Measurements from ENCODE around the gene ZNF618. TPM values are rescaled to one million over a fixed set of nuclear protein-coding genes. Genes with fewer than 3 reads are reported as not detected.

Gene ZNF618
- total and polyA plus RNA-seq, 2 experiments from 2014 or later = 12.1 to 22.1 TPM

- Histone ChIP-seq H3K4me2 (no peak overlapping the region), H3K4me3 (no peak overlapping the region), H3F3A (replicated peaks; ENCODE audit: low read depth) (no peaks in the 10 kb centered on the region), H3K79me2 (replicated peaks; ENCODE audit: insufficient read depth) (no peaks in the 10 kb centered on the region), H2AFZ (no peak overlapping the region), H3K27ac (ENCODE audit: low read depth) (no peak overlapping the region), H3K36me3 (ENCODE audit: insufficient read depth) (no peaks in the 10 kb centered on the region), H3K4me1 (ENCODE audit: insufficient read depth) (peaks cover 13% of the 10 kb centered on the region), H4K20me1 (replicated peaks; ENCODE audit: insufficient read depth) (no peaks in the 10 kb centered on the region), H3K9me2 (ENCODE audit: insufficient read depth) (no peaks in the 10 kb centered on the region), H3K27me3 (ENCODE audit: insufficient read depth) (peaks cover 28% of the 10 kb centered on the region)
- Mint-ChIP-seq H3K27me3 (ENCODE audit: insufficient read depth, low read depth, poor library complexity) (peaks cover 34% of the 10 kb centered on the region), H3K4me3 (no peak overlapping the region), H3K36me3 (ENCODE audit: low read depth) (no peaks in the 10 kb centered on the region; the same call in 2 of the 3 replicates), H3K4me1 (peaks cover 14% of the 10 kb centered on the region), H3K27ac (no peak overlapping the region), H3K9me3 (no peaks in the 10 kb centered on the region)
- ATAC-seq = no peak
- DNase-seq (ENCODE audit: low spot score) = no peak
- TF ChIP-seq STAT1 (IDR thresholded peaks at IDR 0.05; ENCODE audit: unreplicated experiment) = no peak
- TF ChIP-seq ZNF114 (CRISPR knock-in tag; IDR thresholded peaks at IDR 0.05) = no peak
- TF ChIP-seq, protein P1, sequence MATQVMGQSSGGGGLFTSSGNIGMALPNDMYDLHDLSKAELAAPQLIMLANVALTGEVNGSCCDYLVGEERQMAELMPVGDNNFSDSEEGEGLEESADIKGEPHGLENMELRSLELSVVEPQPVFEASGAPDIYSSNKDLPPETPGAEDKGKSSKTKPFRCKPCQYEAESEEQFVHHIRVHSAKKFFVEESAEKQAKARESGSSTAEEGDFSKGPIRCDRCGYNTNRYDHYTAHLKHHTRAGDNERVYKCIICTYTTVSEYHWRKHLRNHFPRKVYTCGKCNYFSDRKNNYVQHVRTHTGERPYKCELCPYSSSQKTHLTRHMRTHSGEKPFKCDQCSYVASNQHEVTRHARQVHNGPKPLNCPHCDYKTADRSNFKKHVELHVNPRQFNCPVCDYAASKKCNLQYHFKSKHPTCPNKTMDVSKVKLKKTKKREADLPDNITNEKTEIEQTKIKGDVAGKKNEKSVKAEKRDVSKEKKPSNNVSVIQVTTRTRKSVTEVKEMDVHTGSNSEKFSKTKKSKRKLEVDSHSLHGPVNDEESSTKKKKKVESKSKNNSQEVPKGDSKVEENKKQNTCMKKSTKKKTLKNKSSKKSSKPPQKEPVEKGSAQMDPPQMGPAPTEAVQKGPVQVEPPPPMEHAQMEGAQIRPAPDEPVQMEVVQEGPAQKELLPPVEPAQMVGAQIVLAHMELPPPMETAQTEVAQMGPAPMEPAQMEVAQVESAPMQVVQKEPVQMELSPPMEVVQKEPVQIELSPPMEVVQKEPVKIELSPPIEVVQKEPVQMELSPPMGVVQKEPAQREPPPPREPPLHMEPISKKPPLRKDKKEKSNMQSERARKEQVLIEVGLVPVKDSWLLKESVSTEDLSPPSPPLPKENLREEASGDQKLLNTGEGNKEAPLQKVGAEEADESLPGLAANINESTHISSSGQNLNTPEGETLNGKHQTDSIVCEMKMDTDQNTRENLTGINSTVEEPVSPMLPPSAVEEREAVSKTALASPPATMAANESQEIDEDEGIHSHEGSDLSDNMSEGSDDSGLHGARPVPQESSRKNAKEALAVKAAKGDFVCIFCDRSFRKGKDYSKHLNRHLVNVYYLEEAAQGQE (IDR thresholded peaks at IDR 0.05; ENCODE audit: unreplicated experiment) = no peak
- no peak for TF ChIP-seq EZH2 (IDR thresholded peaks at IDR 0.05; ENCODE audit: low read depth, unreplicated experiment)
- no peak for TF ChIP-seq ZNF462 (CRISPR knock-in tag; IDR thresholded peaks at IDR 0.05)
- TF ChIP-seq, protein P2, sequence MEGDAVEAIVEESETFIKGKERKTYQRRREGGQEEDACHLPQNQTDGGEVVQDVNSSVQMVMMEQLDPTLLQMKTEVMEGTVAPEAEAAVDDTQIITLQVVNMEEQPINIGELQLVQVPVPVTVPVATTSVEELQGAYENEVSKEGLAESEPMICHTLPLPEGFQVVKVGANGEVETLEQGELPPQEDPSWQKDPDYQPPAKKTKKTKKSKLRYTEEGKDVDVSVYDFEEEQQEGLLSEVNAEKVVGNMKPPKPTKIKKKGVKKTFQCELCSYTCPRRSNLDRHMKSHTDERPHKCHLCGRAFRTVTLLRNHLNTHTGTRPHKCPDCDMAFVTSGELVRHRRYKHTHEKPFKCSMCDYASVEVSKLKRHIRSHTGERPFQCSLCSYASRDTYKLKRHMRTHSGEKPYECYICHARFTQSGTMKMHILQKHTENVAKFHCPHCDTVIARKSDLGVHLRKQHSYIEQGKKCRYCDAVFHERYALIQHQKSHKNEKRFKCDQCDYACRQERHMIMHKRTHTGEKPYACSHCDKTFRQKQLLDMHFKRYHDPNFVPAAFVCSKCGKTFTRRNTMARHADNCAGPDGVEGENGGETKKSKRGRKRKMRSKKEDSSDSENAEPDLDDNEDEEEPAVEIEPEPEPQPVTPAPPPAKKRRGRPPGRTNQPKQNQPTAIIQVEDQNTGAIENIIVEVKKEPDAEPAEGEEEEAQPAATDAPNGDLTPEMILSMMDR (conservative IDR thresholded peaks at IDR 0.05; ENCODE audit: low read depth in 2 of 2) = no peak
These were observed 218.9 kb downstream of the ZNF618 start for GRCh38 chr9:114094971-114095370.
